Spinal cord (tissue), 10 donors: ENCODE data around the gene ANXA6. TPM values are rescaled to one million over a fixed set of nuclear protein-coding genes. Genes with fewer than 3 reads are reported as not detected.

Experiments
- DNase-seq, 6 donors: peaks; one replicate each; pipeline versions ENCODE4 v3.0.0 to v3.0.0-alpha.2; 2013 to 2015; ENCODE audit warnings: low spot score in 6 of 6, low read depth in 4 of 6
- H3K27ac ChIP-seq: one replicate; pipeline ENCODE4 v1.5.1; 2013; ENCODE audit warnings: low read depth, low read length, control low read depth
- H3K27me3 ChIP-seq: one replicate; pipeline ENCODE4 v1.6.1; 2013; ENCODE audit warnings: low read length; ENCODE audit not compliant: control insufficient read depth, insufficient read depth
- H3K36me3 ChIP-seq: one replicate; pipeline ENCODE4 v1.6.1; 2013; ENCODE audit warnings: low read length; ENCODE audit not compliant: control insufficient read depth, insufficient read depth
- H3K4me1 ChIP-seq: one replicate; pipeline ENCODE4 v1.6.1; 2013; ENCODE audit warnings: low read length; ENCODE audit not compliant: control insufficient read depth, insufficient read depth
- H3K4me3 ChIP-seq: one replicate; pipeline ENCODE4 v1.5.1; 2013; ENCODE audit warnings: low read depth, low read length, control low read depth
- H3K9me3 ChIP-seq: one replicate; pipeline ENCODE4 v1.6.1; 2013; ENCODE audit warnings: low read length; ENCODE audit not compliant: control insufficient read depth, insufficient read depth
- WGBS: methylation state at CpG from one replicate; pipeline ENCODE4 v1.1.5; 2013; ENCODE audit warnings: missing lambda C conversion rate; ENCODE audit not compliant: insufficient coverage; 5-methylcytosine and 5-hydroxymethylcytosine counted together
- polyA plus RNA-seq, 2 donors: library from polyadenylated mRNA; unstranded; fragments of 120-200 nt; gene quantifications; one replicate each; pipeline ENCODE4 v1.2.1, GENCODE V29; 2013; ENCODE audit not compliant: insufficient read length in 2 of 2
- total RNA-seq, 2 donors: library from RNA; depleted of rRNA in 1 of 2; stranded (reverse); fragments of 120-200 nt in 1 of 2; fragments of >200 nt in 1 of 2; gene quantifications; one replicate each; pipeline versions ENCODE4 v1.2.3 to v1.2.4, GENCODE V29; 2013 to 2014
- donor health status: healthy.

The ANXA6 gene
- total and polyA plus RNA-seq, 4 donors = 215 to 301 (median 271) TPM

DNA sequence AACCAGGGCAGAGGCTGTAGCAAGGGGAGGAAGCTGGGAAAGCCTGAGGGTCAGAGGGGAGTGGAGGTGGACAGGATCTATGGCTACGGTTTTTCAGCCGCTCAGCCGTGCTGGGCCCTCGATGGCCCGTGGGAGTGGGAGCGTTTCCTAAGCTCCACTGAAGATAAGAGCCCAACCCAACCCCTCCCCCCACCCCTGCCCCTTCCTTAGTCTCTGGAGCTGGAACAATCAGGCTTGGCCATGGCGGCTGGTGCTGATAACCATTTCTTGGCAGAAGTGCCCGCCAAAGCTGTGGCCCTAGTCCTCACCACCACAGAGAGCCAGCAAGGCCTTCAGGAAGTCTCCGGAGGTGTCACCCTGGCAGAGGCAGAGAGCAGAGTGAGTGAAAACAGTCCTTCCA, 56.4 kb downstream of the ANXA6 start:
- Histone ChIP-seq H3K36me3 (peaks cover 45% of the 10 kb centered on the region), H3K4me1 (peaks cover 4% of the 10 kb centered on the region), H3K27ac (no peak overlapping the region), H3K9me3 (no peaks in the 10 kb centered on the region), H3K27me3 (no peaks in the 10 kb centered on the region), H3K4me3 (no peak overlapping the region)
- no peak for DNase-seq
- 85% methylated on average over 7 of the region's 9 CpGs for WGBS

- Histone ChIP-seq H3K9me3 (no peaks in the 10 kb centered on the region), H3K36me3 (peaks cover 45% of the 10 kb centered on the region), H3K4me3 (no peak overlapping the region), H3K27me3 (no peaks in the 10 kb centered on the region), H3K4me1 (peaks cover 9% of the 10 kb centered on the region), H3K27ac (no peak overlapping the region)
- WGBS = 80% methylated on average over 1 of the region's 4 CpGs
- no peak for DNase-seq
Observed at GRCh38 chr5:151100681-151101080, 56.9 kb downstream of the ANXA6 start.

DNA sequence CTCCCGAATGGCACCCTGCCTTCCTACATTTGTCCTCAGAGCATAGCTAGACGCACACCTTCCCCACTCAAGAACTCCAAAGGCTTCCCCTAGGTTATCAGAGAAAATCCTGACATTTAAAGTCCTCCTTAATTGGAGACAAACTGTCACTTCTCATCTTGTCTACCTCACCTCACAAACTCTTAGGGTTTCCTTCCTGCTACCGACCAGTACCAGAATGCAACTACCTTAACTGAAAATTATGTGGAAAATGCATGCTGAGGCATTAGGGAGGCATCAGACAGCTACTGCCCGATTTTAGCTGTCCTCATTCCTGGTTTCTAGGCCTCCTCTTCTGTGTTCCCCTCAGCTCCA, 58.8 kb downstream of the ANXA6 start:
- Histone ChIP-seq H3K4me1 (peaks cover 25% of the 10 kb centered on the region), H3K9me3 (no peaks in the 10 kb centered on the region), H3K36me3 (peaks cover 28% of the 10 kb centered on the region), H3K4me3 (no peak overlapping the region), H3K27me3 (no peaks in the 10 kb centered on the region), H3K27ac (no peak overlapping the region)
- WGBS = 75% methylated on average over 3 of the region's 4 CpGs
- no peak for DNase-seq

DNA sequence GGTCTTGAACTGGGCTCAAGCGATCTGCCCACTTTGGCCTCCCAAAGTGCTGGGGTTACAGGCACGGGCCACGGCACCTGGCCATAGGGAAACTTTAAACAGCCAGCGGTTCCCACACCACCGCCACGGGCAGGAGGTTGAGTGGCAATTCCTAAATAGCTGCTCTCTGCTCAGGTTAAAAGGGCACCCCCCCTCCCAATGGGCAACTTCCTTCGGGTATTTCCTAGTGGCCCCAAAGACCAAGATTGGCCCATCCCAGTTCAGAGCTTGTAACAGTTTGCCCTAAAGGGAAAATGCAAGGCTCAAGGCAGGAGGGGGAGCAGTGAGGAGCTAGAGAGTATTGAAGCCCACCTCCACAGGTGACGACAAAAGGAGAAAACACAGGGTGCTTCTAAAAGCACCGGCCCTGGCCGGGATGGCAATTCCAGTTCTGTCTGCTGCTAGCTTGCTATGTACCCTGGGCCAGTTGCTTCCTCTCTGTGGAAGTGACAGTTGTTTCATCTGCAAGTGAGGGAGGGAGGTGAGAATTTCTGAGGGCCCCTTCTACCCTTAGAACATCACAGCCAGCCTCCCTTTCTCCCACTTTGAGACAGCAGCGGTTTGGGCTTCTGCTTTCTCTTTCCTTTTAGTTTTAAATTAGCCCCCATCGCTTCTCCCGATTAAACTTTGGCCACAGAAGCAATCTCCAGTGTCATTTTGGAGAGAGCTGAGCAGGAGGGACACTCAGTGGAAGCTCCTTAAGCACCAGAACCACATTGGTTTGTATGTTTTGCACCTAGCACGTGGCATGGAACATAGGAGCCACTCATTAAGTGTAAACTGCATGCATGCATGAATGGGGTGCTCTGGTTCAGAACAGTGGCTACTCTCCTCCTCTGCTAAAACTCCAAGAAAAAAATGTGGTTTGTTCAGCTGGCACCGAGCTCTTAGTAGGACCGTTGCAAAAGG, 59.5 kb downstream of the ANXA6 start:
- Histone ChIP-seq H3K36me3 (peaks cover 24% of the 10 kb centered on the region), H3K27ac (no peak overlapping the region), H3K4me3 (no peak overlapping the region), H3K27me3 (no peaks in the 10 kb centered on the region), H3K9me3 (no peaks in the 10 kb centered on the region), H3K4me1 (peaks cover 25% of the 10 kb centered on the region)
- WGBS = 90% methylated on average over 12 of the region's 16 CpGs
- DNase-seq = no peak

DNA sequence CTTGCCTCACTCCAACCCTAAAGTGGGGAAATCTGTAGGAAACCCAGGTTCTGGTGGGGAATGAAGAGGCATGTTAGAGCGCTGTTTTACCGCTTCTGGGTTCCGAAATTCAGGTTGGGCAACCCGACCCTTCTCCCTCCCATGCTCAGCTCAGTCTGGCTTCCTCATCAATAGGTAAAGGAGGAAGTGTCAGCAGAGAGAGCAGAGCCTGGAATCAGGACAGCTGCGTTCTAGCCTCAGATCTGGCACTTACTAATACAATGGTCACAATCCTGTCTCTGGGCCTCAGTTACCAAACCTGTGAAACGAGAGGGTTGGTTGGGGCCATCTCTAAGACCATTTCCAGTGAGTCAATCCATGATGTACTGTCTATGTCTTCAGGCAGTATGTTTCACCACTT, 60.5 kb downstream of the ANXA6 start:
- H3K36me3 ChIP-seq = peaks cover 19% of the 10 kb centered on the region
- H3K27me3 ChIP-seq = no peaks in the 10 kb centered on the region
- 96% methylated on average over 4 of the region's 6 CpGs for WGBS
- no peaks in the 10 kb centered on the region for H3K9me3 ChIP-seq
- H3K4me3 ChIP-seq = no peak overlapping the region
- H3K4me1 ChIP-seq = peaks cover 25% of the 10 kb centered on the region
- H3K27ac ChIP-seq = no peak overlapping the region
- no peak for DNase-seq

DNA sequence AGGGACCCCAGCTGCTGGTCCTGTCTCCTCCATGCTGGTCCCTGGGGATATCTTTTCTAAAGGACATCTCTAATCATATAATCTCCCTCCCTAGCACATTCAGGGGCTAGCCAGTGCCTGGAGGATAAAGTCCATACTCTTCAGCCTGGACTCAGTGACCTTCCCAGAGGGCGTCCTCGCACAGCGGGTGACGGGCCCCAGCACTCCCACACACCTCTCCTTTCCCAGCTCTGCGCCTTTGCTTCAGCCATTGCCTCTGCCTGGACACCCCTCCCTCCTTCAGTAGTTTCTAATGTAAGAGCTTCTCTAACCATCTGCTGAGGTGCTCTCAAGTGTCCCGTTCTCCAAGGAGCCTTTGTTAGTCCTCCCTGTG, 61.6 kb downstream of the ANXA6 start:
- Histone ChIP-seq H3K4me3 (no peak overlapping the region), H3K27me3 (no peaks in the 10 kb centered on the region), H3K4me1 (peaks cover 25% of the 10 kb centered on the region), H3K27ac (no peak overlapping the region), H3K36me3 (peaks cover 10% of the 10 kb centered on the region), H3K9me3 (no peaks in the 10 kb centered on the region)
- no peak for DNase-seq
- 92% methylated on average over 6 of the region's 6 CpGs for WGBS

DNA sequence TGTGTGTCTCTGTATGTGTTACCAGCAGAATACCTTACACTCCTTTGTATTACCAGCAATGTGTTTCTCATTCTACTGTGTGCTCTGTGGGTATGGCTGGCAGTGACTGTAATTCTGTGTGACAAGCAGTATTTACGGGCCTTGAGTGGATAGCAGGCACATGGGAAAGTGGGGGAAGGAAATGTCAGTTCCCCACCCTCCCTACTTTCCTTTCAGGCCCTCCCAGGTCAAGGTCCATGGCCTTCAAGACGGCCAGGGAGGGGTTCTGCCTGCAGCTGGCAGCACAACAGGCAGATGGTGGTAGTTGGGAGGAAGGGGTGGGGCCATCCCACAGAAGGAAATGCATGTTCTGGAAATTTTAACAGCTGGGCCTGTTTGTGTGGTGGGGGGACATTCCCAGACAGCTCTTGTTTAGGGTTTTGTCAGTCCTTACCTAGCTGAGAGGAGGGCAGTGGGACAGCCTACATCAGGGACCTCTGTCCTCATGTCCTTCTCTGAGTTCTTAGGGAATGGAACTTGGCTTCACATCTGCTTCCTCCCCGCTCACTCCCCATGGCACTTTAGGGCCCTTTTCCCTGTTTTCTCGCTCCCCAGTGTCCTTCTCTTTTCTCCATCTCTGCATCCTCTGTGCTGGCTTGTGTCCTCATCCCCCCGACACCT, 62.1 kb downstream of the ANXA6 start:
- Histone ChIP-seq H3K27me3 (no peaks in the 10 kb centered on the region), H3K9me3 (no peaks in the 10 kb centered on the region), H3K4me1 (peaks cover 25% of the 10 kb centered on the region), H3K4me3 (no peak overlapping the region), H3K27ac (no peak overlapping the region), H3K36me3 (peaks cover 6% of the 10 kb centered on the region)
- WGBS = 75% methylated on average over 3 of the region's 5 CpGs
- peak in 2 of 6 donors; percentile 29 to 33 for DNase-seq

GRCh38 chr5:151094852-151095245, 62.7 kb downstream of the ANXA6 start:
- WGBS = 55% methylated on average over 5 of the region's 8 CpGs
- no peaks in the 10 kb centered on the region for H3K9me3 ChIP-seq
- peak in 1 of 6 donors; percentile 65 for DNase-seq
- peaks cover 3% of the 10 kb centered on the region for H3K36me3 ChIP-seq
- H3K27me3 ChIP-seq = no peaks in the 10 kb centered on the region
- H3K4me1 ChIP-seq = peaks cover 21% of the 10 kb centered on the region
- H3K4me3 ChIP-seq = no peak overlapping the region
- H3K27ac ChIP-seq = no peak overlapping the region

GRCh38 chr5:151094030-151094851, 63.3 kb downstream of the ANXA6 start:
- Histone ChIP-seq H3K27ac (no peak overlapping the region), H3K4me3 (no peak overlapping the region), H3K27me3 (no peaks in the 10 kb centered on the region), H3K4me1 (peaks cover 21% of the 10 kb centered on the region), H3K36me3 (peaks cover 2% of the 10 kb centered on the region), H3K9me3 (no peaks in the 10 kb centered on the region)
- WGBS = 67% methylated on average over 5 of the region's 12 CpGs
- no peak for DNase-seq
